Measurements from ENCODE around the gene ZNF609. TPM values are rescaled to one million over a fixed set of nuclear protein-coding genes. Genes with fewer than 3 reads are reported as not detected.

The ZNF609 gene
- total and polyA plus RNA-seq, 2 of the 13 experiments (the other 11 are each of a cell fraction or from before 2014, with no cell fraction given), result 8.9 to 9.9 TPM

DNA sequence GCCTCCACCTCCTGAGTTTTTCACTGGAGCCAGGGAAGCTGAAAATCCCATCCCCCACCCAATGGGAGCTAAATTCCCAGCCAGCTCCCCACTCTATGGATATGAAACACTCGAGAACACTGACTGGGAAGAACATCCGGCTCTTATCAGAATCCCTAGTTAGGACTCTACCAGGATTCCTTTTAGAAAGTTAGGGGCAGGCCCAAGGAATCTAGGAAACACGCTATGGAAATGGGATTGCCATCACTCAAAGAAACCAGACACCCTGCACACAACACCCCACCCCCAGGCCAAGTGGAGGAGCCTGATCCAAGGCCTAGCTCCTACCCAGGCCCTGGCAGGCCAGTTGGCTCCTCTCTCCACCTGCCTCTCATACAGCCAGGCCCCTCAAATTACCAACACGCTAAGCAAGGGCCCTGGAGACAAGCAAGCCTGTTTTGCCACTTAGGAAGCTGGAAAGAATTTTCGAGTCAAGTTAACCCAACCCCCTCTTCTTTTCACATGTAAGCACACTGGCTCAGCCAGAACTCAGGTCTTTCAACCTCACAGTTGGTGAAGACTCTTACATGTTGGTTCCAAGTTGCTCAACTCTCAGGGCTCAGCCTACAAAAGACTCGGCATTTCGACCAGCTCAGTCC is 239.5 kb downstream of the ZNF609 start:
- H3K27me3 ChIP-seq (ENCODE audit: control insufficient read depth in 1 of 2, insufficient read depth in 2 of 2, low read length in 2 of 2), result no peaks in the 10 kb centered on the region; a peak in 1 of 5 replicates
- peak; percentile 34 for FAIRE-seq
- peaks cover 36% of the 10 kb centered on the region for H3K79me2 ChIP-seq (ENCODE audit: insufficient read depth, low read length)
- H3K27ac ChIP-seq (ENCODE audit: extremely low read length, insufficient read depth, low read length), result no peak overlapping the region
- H3K9me3 ChIP-seq (ENCODE audit: low read length), result no peaks in the 10 kb centered on the region
- no peak for ATAC-seq
- CTCF ChIA-PET (ENCODE audit: low intra/inter-chr PET ratio, low total read pairs), result no interaction called here
- POLR2A ChIA-PET, result no interaction called here
- H3K36me3 ChIP-seq (replicated peaks in 1 of 2; ENCODE audit: control insufficient read depth in 1 of 2, insufficient read depth in 2 of 2, low read length in 2 of 2), result peaks cover 0 to 7% of the 10 kb centered on the region in 2 experiments; a peak in 1 of 5 replicates
- intact Hi-C loops (cut with micrococcal nuclease; ENCODE audit: unreplicated experiment), result no loop called here
- H3K4me1 ChIP-seq (ENCODE audit: insufficient read depth, low read length), result peaks cover 60% of the 10 kb centered on the region
- H3K4me3 ChIP-seq (replicated peaks in 1 of 3; ENCODE audit: insufficient read depth in 1 of 3, low read depth in 2 of 3, low read length in 3 of 3), result no peak overlapping the region
- TF ChIP-seq POLR2G (IDR thresholded peaks at IDR 0.05; ENCODE audit: low read depth, low read length) (0 out of 2 replicates have a peak, but pooled peaks have one; percentile 6), NR2F6 (IDR thresholded peaks at IDR 0.05) (no peak), NR2F6 (CRISPR knock-in tag; IDR thresholded peaks at IDR 0.05) (no peak), SALL1 (CRISPR knock-in tag; IDR thresholded peaks at IDR 0.05) (no peak)
- H3K4me2 ChIP-seq (ENCODE audit: low read depth, low read length), result peak overlapping the region; percentile 55
- H3K9ac ChIP-seq (ENCODE audit: insufficient read depth, low read depth, low read length), result 0 out of 2 replicates have a peak overlapping the region, but pooled peaks have one; percentile 10
- no peak for DNase-seq (ENCODE audit: low spot score)
- in situ Hi-C loops (cut with HindIII; ENCODE audit: extremely low pct_ligation_motif_present, low pct_unique_long_range_greater_than_20kb), result loop anchor here (25.0 kb wide), 1 partner anchor 488 kb away; no protein-coding TSS in a partner anchor
- peaks cover 8% of the 10 kb centered on the region for H4K20me1 ChIP-seq (ENCODE audit: insufficient read depth, low read length)
- no peak overlapping the region for H2AFZ ChIP-seq (ENCODE audit: low read length)
- BruUV-seq (replicated peaks), result no TSS peak
- WGBS (ENCODE audit: low lambda C conversion rate), result 84% methylated on average over 7 of the region's 7 CpGs

DNA sequence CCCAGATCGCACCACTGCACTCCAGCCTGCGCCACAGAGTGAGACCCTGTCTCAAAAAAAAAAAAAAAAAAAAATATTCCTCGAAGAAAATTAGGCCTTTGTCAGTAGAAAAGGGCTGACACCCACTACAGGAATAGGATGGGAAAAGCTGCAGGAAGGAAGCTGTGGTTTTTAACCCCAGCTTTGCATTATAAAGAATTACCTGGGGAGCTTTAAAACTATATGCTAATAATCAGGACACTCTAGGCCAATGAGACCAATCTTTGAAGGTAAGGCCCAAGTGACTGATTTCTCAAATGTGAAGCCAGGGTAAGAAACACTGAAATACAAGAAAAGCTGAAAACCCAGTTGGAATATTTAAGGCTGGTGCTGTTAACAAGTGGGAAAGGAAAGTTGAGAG is 240.7 kb downstream of the ZNF609 start:
- Histone ChIP-seq H3K9ac (ENCODE audit: insufficient read depth, low read depth, low read length) (0 out of 2 replicates have a peak overlapping the region, but pooled peaks have one; percentile 82), H2AFZ (ENCODE audit: low read length) (no peak overlapping the region), H3K27ac (ENCODE audit: extremely low read length, insufficient read depth, low read length) (no peak overlapping the region), H3K4me3 (replicated peaks in 1 of 3; ENCODE audit: insufficient read depth in 1 of 3, low read depth in 2 of 3, low read length in 3 of 3) (peak overlapping the region in 1 of 3 experiments; percentile 92; a peak in 1 of 6 replicates), H4K20me1 (ENCODE audit: insufficient read depth, low read length) (peaks cover 8% of the 10 kb centered on the region), H3K4me2 (ENCODE audit: low read depth, low read length) (peak overlapping the region; percentile 55; the same call in 1 of the 2 replicates), H3K4me1 (ENCODE audit: insufficient read depth, low read length) (peaks cover 69% of the 10 kb centered on the region), H3K36me3 (replicated peaks in 1 of 2; ENCODE audit: control insufficient read depth in 1 of 2, insufficient read depth in 2 of 2, low read length in 2 of 2) (no peaks in the 10 kb centered on the region), H3K79me2 (ENCODE audit: insufficient read depth, low read length) (peaks cover 36% of the 10 kb centered on the region), H3K27me3 (ENCODE audit: control insufficient read depth in 1 of 2, insufficient read depth in 2 of 2, low read length in 2 of 2) (no peaks in the 10 kb centered on the region; a peak in 1 of 5 replicates), H3K9me3 (ENCODE audit: low read length) (no peaks in the 10 kb centered on the region)
- CTCF ChIA-PET (ENCODE audit: low intra/inter-chr PET ratio, low total read pairs), result no interaction called here
- FAIRE-seq (no peak), DNase-seq (ENCODE audit: low spot score) (no peak), ATAC-seq (no peak)
- intact Hi-C loops (cut with micrococcal nuclease; ENCODE audit: unreplicated experiment), result no loop called here
- no TSS peak for BruUV-seq (replicated peaks)
- 92% methylated on average over 3 of the region's 3 CpGs for WGBS (ENCODE audit: low lambda C conversion rate)
- POLR2A ChIA-PET, result no interaction called here
- TF ChIP-seq KLF15 (CRISPR knock-in tag; IDR thresholded peaks at IDR 0.05; ENCODE audit: borderline replicate concordance) (no peak), ZNF598 (CRISPR knock-in tag; IDR thresholded peaks at IDR 0.05; ENCODE audit: borderline replicate concordance) (no peak), ZFY (CRISPR knock-in tag; IDR thresholded peaks at IDR 0.05) (no peak), ZNF296 (CRISPR knock-in tag; conservative IDR thresholded peaks at IDR 0.05) (no peak), CHD2 (IDR thresholded peaks at IDR 0.05; ENCODE audit: low read depth, low read length) (no peak), ZNF564 (CRISPR knock-in tag; IDR thresholded peaks at IDR 0.05) (no peak), RBM39 (IDR thresholded peaks at IDR 0.05; ENCODE audit: low read depth, low read length, poor library complexity, severe bottlenecking) (no peak), ZNF30 (CRISPR knock-in tag; IDR thresholded peaks at IDR 0.05) (no peak), HNRNPUL1 (IDR thresholded peaks at IDR 0.05; ENCODE audit: low read depth, low read length) (no peak), RBFOX2 (IDR thresholded peaks at IDR 0.05; ENCODE audit: low read depth, low read length) (no peak)
- TF ChIP-seq, protein P1, sequence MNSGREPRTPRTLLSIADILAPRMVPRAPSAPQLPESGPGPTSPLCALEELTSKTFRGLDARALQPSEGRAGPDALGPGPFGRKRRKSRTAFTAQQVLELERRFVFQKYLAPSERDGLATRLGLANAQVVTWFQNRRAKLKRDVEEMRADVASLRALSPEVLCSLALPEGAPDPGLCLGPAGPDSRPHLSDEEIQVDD (CRISPR knock-in tag; IDR thresholded peaks at IDR 0.05; ENCODE audit: borderline replicate concordance), result no peak
- TF ChIP-seq, protein P2, sequence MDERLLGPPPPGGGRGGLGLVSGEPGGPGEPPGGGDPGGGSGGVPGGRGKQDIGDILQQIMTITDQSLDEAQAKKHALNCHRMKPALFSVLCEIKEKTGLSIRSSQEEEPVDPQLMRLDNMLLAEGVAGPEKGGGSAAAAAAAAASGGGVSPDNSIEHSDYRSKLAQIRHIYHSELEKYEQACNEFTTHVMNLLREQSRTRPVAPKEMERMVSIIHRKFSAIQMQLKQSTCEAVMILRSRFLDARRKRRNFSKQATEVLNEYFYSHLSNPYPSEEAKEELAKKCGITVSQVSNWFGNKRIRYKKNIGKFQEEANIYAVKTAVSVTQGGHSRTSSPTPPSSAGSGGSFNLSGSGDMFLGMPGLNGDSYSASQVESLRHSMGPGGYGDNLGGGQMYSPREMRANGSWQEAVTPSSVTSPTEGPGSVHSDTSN (CRISPR knock-in tag; IDR thresholded peaks at IDR 0.05), result no peak
- in situ Hi-C loops (cut with HindIII; ENCODE audit: extremely low pct_ligation_motif_present, low pct_unique_long_range_greater_than_20kb), result no loop called here
